ENCODE data around the gene ADCY1. TPM values are rescaled to one million over a fixed set of nuclear protein-coding genes. Genes with fewer than 3 reads are reported as not detected.

The ADCY1 gene
- total RNA-seq, 3 donors from 2014 or later (not counting 1 experiment from before 2014, with no cell fraction given): 0.02 to 0.15 TPM; not detected in 1

- peaks cover 7% of the 10 kb centered on the region for H3K36me3 Mint-ChIP-seq
- no peak overlapping the region for H3K4me3 ChIP-seq (ENCODE audit: low read length)
- no peaks in the 10 kb centered on the region for H3K9me3 ChIP-seq (ENCODE audit: control insufficient read depth, insufficient read depth, low read length)
- no peaks in the 10 kb centered on the region for H3K4me1 Mint-ChIP-seq
- H3K27me3 Mint-ChIP-seq (ENCODE audit: low read depth in 2 of 2): peaks cover 0 to 3% of the 10 kb centered on the region in 2 donors
- no peak for ATAC-seq
- H3K27me3 ChIP-seq (ENCODE audit: control insufficient read depth, insufficient read depth, low read length): no peaks in the 10 kb centered on the region
- WGBS (ENCODE audit: insufficient coverage): 69% methylated on average over 2 of the region's 3 CpGs
- peaks cover 7 to 16% of the 10 kb centered on the region in 2 donors for H3K9me3 Mint-ChIP-seq
- no peak overlapping the region for H3K27ac ChIP-seq (ENCODE audit: low read length)
- intact Hi-C loops (cut with micrococcal nuclease): no loop called here
- H3K36me3 ChIP-seq (ENCODE audit: control insufficient read depth, insufficient read depth, low read length): no peaks in the 10 kb centered on the region
- no peaks in the 10 kb centered on the region for H3K4me1 ChIP-seq (ENCODE audit: control insufficient read depth, insufficient read depth, low read length)
- DNase-seq: no peak
- TF ChIP-seq CTCF (IDR thresholded peaks at IDR 0.05): no peak
- no peak overlapping the region for H3K4me3 Mint-ChIP-seq
- H3K27ac Mint-ChIP-seq: no peak overlapping the region
Observed at GRCh38 chr7:45610660-45611299, 36.6 kb downstream of the ADCY1 start.

- H3K4me1 ChIP-seq (ENCODE audit: control insufficient read depth, insufficient read depth, low read length): no peaks in the 10 kb centered on the region
- H3K4me3 Mint-ChIP-seq: no peak overlapping the region
Observed at GRCh38 chr7:45617166-45617565, 43.0 kb downstream of the ADCY1 start.

GRCh38 chr7:45622058-45622457, 47.9 kb downstream of the ADCY1 start:
- 80% methylated on average over 9 of the region's 9 CpGs for WGBS (ENCODE audit: insufficient coverage)
- peaks cover 0 to 2% of the 10 kb centered on the region in 2 donors for H3K27me3 Mint-ChIP-seq (ENCODE audit: low read depth in 2 of 2)
- intact Hi-C loops (cut with micrococcal nuclease): no loop called here
- no peak overlapping the region for H3K27ac Mint-ChIP-seq
- DNase-seq (no peak), ATAC-seq (no peak)
- H3K36me3 ChIP-seq (ENCODE audit: control insufficient read depth, insufficient read depth, low read length): no peaks in the 10 kb centered on the region
- H3K4me3 Mint-ChIP-seq: no peak overlapping the region
- no peak overlapping the region for H3K27ac ChIP-seq (ENCODE audit: low read length)
- H3K9me3 ChIP-seq (ENCODE audit: control insufficient read depth, insufficient read depth, low read length): peaks cover 6% of the 10 kb centered on the region
- no peak overlapping the region for H3K4me3 ChIP-seq (ENCODE audit: low read length)
- no peaks in the 10 kb centered on the region for H3K4me1 ChIP-seq (ENCODE audit: control insufficient read depth, insufficient read depth, low read length)
- peaks cover 5 to 6% of the 10 kb centered on the region in 2 donors for H3K9me3 Mint-ChIP-seq
- no peaks in the 10 kb centered on the region for H3K27me3 ChIP-seq (ENCODE audit: control insufficient read depth, insufficient read depth, low read length)
- TF ChIP-seq CTCF (IDR thresholded peaks at IDR 0.05): no peak
- no peaks in the 10 kb centered on the region for H3K36me3 Mint-ChIP-seq
- H3K4me1 Mint-ChIP-seq: no peaks in the 10 kb centered on the region

More at GRCh38 chr7:45617166-45617565, 43.0 kb downstream of the ADCY1 start:
- H3K27me3 ChIP-seq (ENCODE audit: control insufficient read depth, insufficient read depth, low read length): no peaks in the 10 kb centered on the region
- H3K27ac ChIP-seq (ENCODE audit: low read length): no peak overlapping the region
- H3K36me3 ChIP-seq (ENCODE audit: control insufficient read depth, insufficient read depth, low read length): no peaks in the 10 kb centered on the region
- no peak overlapping the region for H3K4me3 ChIP-seq (ENCODE audit: low read length)
- TF ChIP-seq CTCF (IDR thresholded peaks at IDR 0.05): no peak
- intact Hi-C loops (cut with micrococcal nuclease): no loop called here
- DNase-seq (no peak), ATAC-seq (no peak)
- Mint-ChIP-seq H3K4me1 (no peaks in the 10 kb centered on the region), H3K36me3 (peaks cover 7% of the 10 kb centered on the region), H3K27ac (no peak overlapping the region), H3K27me3 (ENCODE audit: low read depth in 2 of 2) (peaks cover 0 to 3% of the 10 kb centered on the region in 2 donors), H3K9me3 (peaks cover 14 to 17% of the 10 kb centered on the region in 2 donors)
- WGBS (ENCODE audit: insufficient coverage): 95% methylated on average over 3 of the region's 3 CpGs
- H3K9me3 ChIP-seq (ENCODE audit: control insufficient read depth, insufficient read depth, low read length): peaks cover 10% of the 10 kb centered on the region

GRCh38 chr7:45623157-45623556, 49.0 kb downstream of the ADCY1 start:
- 91% methylated on average over 7 of the region's 7 CpGs for WGBS (ENCODE audit: insufficient coverage)
- Histone ChIP-seq H3K4me3 (ENCODE audit: low read length) (no peak overlapping the region), H3K9me3 (ENCODE audit: control insufficient read depth, insufficient read depth, low read length) (peaks cover 3% of the 10 kb centered on the region)

More at GRCh38 chr7:45623157-45623556, 49.0 kb downstream of the ADCY1 start:
- intact Hi-C loops (cut with micrococcal nuclease): no loop called here
- H3K9me3 Mint-ChIP-seq: peaks cover 5 to 6% of the 10 kb centered on the region in 2 donors
- no peak for TF ChIP-seq CTCF (IDR thresholded peaks at IDR 0.05)
- H3K4me1 Mint-ChIP-seq: no peaks in the 10 kb centered on the region
- H3K36me3 Mint-ChIP-seq: no peaks in the 10 kb centered on the region
- ATAC-seq: no peak
- DNase-seq: no peak
- H3K27me3 Mint-ChIP-seq (ENCODE audit: low read depth in 2 of 2): peaks cover 0 to 2% of the 10 kb centered on the region in 2 donors
- H3K4me3 Mint-ChIP-seq: no peak overlapping the region
- no peak overlapping the region for H3K27ac ChIP-seq (ENCODE audit: low read length)
- no peaks in the 10 kb centered on the region for H3K27me3 ChIP-seq (ENCODE audit: control insufficient read depth, insufficient read depth, low read length)
- no peaks in the 10 kb centered on the region for H3K36me3 ChIP-seq (ENCODE audit: control insufficient read depth, insufficient read depth, low read length)
- no peak overlapping the region for H3K27ac Mint-ChIP-seq
- H3K4me1 ChIP-seq (ENCODE audit: control insufficient read depth, insufficient read depth, low read length): no peaks in the 10 kb centered on the region
